ENCODE results near the gene MB. TPM values are rescaled to one million over a fixed set of nuclear protein-coding genes. Genes with fewer than 3 reads are reported as not detected.

MB gene
- polyA plus RNA-seq, 2 of the 4 experiments (the other 2 are of a cell fraction): 6.9 to 12.1 TPM

- no peak for TF ChIP-seq EHMT2 (IDR thresholded peaks at IDR 0.05; ENCODE audit: low read depth)
- TF ChIP-seq MYC (IDR thresholded peaks at IDR 0.05; ENCODE audit: borderline replicate concordance, low read length): no peak
- no peak for TF ChIP-seq ZNF302 (CRISPR knock-in tag; IDR thresholded peaks at IDR 0.05)
- no peak for TF ChIP-seq SREBF2 (IDR thresholded peaks at IDR 0.05)
These were observed 2.7 kb downstream of the MB start (continued) for GRCh38 chr22:35614404-35614803.

DNA sequence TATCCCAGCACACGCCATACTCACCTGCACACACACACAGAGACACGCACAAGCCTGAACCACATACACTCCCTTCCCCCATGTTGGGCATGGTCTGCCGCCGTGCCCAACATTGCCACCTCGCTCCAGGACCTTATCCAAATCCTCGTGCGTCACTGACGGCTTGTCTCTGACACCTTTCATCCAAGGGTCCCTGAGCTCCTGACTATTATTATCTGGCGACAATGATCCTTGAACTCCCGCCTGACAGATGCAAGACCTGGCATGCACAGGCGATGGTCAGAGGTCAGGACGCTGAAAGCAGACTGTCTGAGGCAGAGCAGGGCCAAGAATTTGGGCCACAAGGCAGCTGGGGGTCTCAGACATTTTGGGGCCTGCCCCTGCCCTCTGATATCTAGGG lies 4.2 kb downstream of the MB start:
- TF ChIP-seq FOSL2 (IDR thresholded peaks at IDR 0.05): no peak
- TF ChIP-seq FOSL2 (CRISPR knock-in tag; IDR thresholded peaks at IDR 0.05): no peak
- no peak for TF ChIP-seq CHD2 (IDR thresholded peaks at IDR 0.05; ENCODE audit: low read length, partially characterized antibody)
- TF ChIP-seq KDM5A (IDR thresholded peaks at IDR 0.05): no peak
- no peak for TF ChIP-seq HOXB13 (CRISPR knock-in tag; IDR thresholded peaks at IDR 0.05; ENCODE audit: low read depth)
- TF ChIP-seq RARB (CRISPR knock-in tag; IDR thresholded peaks at IDR 0.05): no peak
- TF ChIP-seq HMGXB4 (CRISPR knock-in tag; IDR thresholded peaks at IDR 0.05; ENCODE audit: borderline replicate concordance): no peak
- TF ChIP-seq PBX3 (IDR thresholded peaks at IDR 0.05): no peak
- TF ChIP-seq HDAC2 (IDR thresholded peaks at IDR 0.05): no peak
- no peak for TF ChIP-seq RCOR1 (IDR thresholded peaks at IDR 0.05; ENCODE audit: low read depth, low read length)
- no peak for TF ChIP-seq KDM1A (IDR thresholded peaks at IDR 0.05; ENCODE audit: low read depth)
- TF ChIP-seq POLR2AphosphoS2 (conservative IDR thresholded peaks at IDR 0.05; ENCODE audit: low read length): no peak
- TF ChIP-seq, protein P1, sequence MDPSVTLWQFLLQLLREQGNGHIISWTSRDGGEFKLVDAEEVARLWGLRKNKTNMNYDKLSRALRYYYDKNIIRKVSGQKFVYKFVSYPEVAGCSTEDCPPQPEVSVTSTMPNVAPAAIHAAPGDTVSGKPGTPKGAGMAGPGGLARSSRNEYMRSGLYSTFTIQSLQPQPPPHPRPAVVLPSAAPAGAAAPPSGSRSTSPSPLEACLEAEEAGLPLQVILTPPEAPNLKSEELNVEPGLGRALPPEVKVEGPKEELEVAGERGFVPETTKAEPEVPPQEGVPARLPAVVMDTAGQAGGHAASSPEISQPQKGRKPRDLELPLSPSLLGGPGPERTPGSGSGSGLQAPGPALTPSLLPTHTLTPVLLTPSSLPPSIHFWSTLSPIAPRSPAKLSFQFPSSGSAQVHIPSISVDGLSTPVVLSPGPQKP (IDR thresholded peaks at IDR 0.05; ENCODE audit: low read depth, low read length): no peak
- TF ChIP-seq EP300 (IDR thresholded peaks at IDR 0.05): no peak
- Histone ChIP-seq H3K27ac (no peak overlapping the region), H3K9me3 (no peaks in the 10 kb centered on the region), H3K4me1 (0 out of 3 replicates have a peak, but pooled peaks cover 4% of the 10 kb centered on the region), H3K4me3 (no peak overlapping the region), H3K4me2 (no peak overlapping the region)
- POLR2A ChIA-PET: no interaction called here
- WGBS (ENCODE audit: missing lambda C conversion rate): 92% methylated on average over 12 of the region's 12 CpGs
- ATAC-seq (no peak), DNase-seq (ENCODE audit: low read depth in 1 of 2, low spot score in 1 of 2) (no peak), FAIRE-seq (no peak)
- CTCF ChIA-PET: interaction anchor here (0.6 to 3.4 kb wide), 4 partner anchors 9 to 182 kb away, joined by 4 to 16 read pairs (median 8); no protein-coding TSS in a partner anchor

DNA sequence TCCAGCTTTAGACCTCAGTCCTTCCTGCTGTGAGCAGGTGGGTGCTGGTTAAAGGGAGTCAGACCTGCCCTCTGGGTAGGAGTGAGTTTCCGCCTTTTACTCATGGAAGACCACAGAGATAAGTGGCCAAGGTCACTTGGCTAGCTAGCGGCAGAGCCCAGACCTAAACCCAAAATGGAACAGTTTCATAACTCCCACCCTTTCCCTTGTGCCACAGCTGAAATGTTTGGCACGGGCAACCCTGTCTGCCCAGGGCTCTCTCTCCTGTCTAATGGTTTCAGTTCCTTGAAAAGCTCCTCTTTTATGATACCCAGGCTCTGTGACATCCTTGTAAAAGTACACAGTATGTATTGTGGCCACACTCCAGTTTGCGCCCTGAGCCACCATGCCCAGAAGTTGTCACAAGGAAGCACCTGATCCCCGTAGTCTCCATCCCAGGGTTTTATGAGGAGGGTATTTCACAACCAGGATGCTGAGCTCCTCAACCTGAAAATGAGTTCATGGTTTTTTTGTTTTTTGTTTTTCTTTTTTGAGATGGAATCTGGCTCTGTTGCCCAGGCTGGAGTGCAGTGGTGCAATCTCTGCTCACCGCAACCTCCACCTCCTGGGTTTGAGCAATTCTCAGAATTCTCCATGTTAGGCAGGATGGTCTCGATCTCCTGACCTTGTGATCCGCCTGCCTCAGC lies 5.1 kb downstream of the MB start:
- ATAC-seq: no peak
- H3K4me3 ChIP-seq: no peak overlapping the region
- TF ChIP-seq HOXB5 (CRISPR knock-in tag; IDR thresholded peaks at IDR 0.05) (no peak), ESRRA (IDR thresholded peaks at IDR 0.05; ENCODE audit: borderline replicate concordance, low read length) (no peak), TP53 (CRISPR knock-in tag; IDR thresholded peaks at IDR 0.05) (no peak), CEBPB (IDR thresholded peaks at IDR 0.05) (no peak)
- TF ChIP-seq, protein P1 (IDR thresholded peaks at IDR 0.05; ENCODE audit: low read depth, low read length): no peak
- TF ChIP-seq, protein P2, sequence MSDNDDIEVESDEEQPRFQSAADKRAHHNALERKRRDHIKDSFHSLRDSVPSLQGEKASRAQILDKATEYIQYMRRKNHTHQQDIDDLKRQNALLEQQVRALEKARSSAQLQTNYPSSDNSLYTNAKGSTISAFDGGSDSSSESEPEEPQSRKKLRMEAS (IDR thresholded peaks at IDR 0.05): no peak
- no peak overlapping the region for H3K4me2 ChIP-seq
- WGBS (ENCODE audit: missing lambda C conversion rate): 83% methylated on average over 6 of the region's 8 CpGs
- ChIA-PET CTCF (interaction anchor here (1.1 to 3.4 kb wide), 7 partner anchors 7 to 512 kb away, joined by 3 to 16 read pairs (median 3); no protein-coding TSS in a partner anchor), POLR2A (no interaction called here)
- no peak for DNase-seq (ENCODE audit: low read depth in 1 of 2, low spot score in 1 of 2)
- no peaks in the 10 kb centered on the region for H3K9me3 ChIP-seq
- peak overlapping the region in 1 of 2 experiments; percentile 34; a peak in 1 of 6 replicates for H3K27ac ChIP-seq
- FAIRE-seq: no peak
- H3K4me1 ChIP-seq: 0 out of 3 replicates have a peak, but pooled peaks cover 4% of the 10 kb centered on the region
